OCI-LY7 (cell line): ENCODE data around the gene ATOSB. TPM values are rescaled to one million over a fixed set of nuclear protein-coding genes. Genes with fewer than 3 reads are reported as not detected.

ENCODE experiments used
- BruUV-seq: library from RNA; stranded (reverse); fragments of 400-500 nt; replicated peaks from 2 replicates; lab custom pipeline; 2021; lab: Mats Ljungman, UMichigan
- CTCF ChIA-PET: fragments of 300-600 bp; sonication (Branson Sonifier 250); formaldehyde crosslinking; loops from one replicate; lab custom pipeline; 2022; ENCODE audit warnings: antibody characterized with exemption; ENCODE audit not compliant: unreplicated experiment; lab: Charles Lee
- POLR2A ChIA-PET: fragments of 300-600 bp; sonication (Branson Sonifier 250); formaldehyde crosslinking; loops from one replicate; lab custom pipeline; 2022; ENCODE audit warnings: antibody characterized with exemption; lab: Charles Lee
- DNase-seq: peaks from one replicate; pipeline ENCODE4 v3.0.0-alpha.2; 2015; ENCODE audit warnings: low spot score
- H2AFZ ChIP-seq: fragments of 200-600 bp; sonication (generic), shearing (Covaris generic); 2 replicates; pipeline ENCODE4 v1.6.1; 2014; ENCODE audit warnings: mild to moderate bottlenecking, antibody characterized with exemption, low read length, moderate library complexity
- H3K27ac ChIP-seq: fragments of 200-600 bp; sonication (generic); 2 replicates; pipeline ENCODE4 v1.5.1; 2014; ENCODE audit warnings: mixed run types, low read depth, mild to moderate bottlenecking, moderate library complexity, low read length, inconsistent platforms; ENCODE audit not compliant: poor library complexity, severe bottlenecking
- H3K36me3 ChIP-seq: fragments of 200-600 bp; sonication (generic); 2 replicates; pipeline ENCODE4 v1.6.1; 2014; ENCODE audit warnings: mild to moderate bottlenecking, antibody characterized with exemption, low read length, moderate library complexity, mixed read lengths; ENCODE audit not compliant: insufficient read depth
- H3K4me1 ChIP-seq: fragments of 200-600 bp; sonication (generic); 2 replicates; pipeline ENCODE4 v1.5.1; 2014; ENCODE audit warnings: mild to moderate bottlenecking, low read length; ENCODE audit not compliant: insufficient read depth, poor library complexity, severe bottlenecking
- H3K4me2 ChIP-seq: fragments of 200-600 bp; sonication (generic); 2 replicates; pipeline ENCODE4 v1.6.1; 2014; ENCODE audit warnings: mild to moderate bottlenecking, low read length
- H3K4me3 ChIP-seq: fragments of 200-600 bp; sonication (generic); 2 replicates; pipeline ENCODE4 v1.5.1; 2014; ENCODE audit warnings: mild to moderate bottlenecking, low read depth, low read length; ENCODE audit not compliant: poor library complexity, severe bottlenecking
- H3K79me2 ChIP-seq: fragments of 200-600 bp; sonication (generic); 2 replicates; pipeline ENCODE4 v1.6.1; 2016; ENCODE audit warnings: low read depth, mild to moderate bottlenecking, low read length, moderate library complexity, mixed read lengths; ENCODE audit not compliant: insufficient read depth
- H3K9me2 ChIP-seq: fragments of 200-600 bp; sonication (generic); 2 replicates; pipeline ENCODE4 v1.6.1; 2016; ENCODE audit warnings: mild to moderate bottlenecking, low read length, mixed read lengths; ENCODE audit not compliant: insufficient read depth
- H3K9me3 ChIP-seq: fragments of 200-600 bp; sonication (generic); 2 replicates; pipeline ENCODE4 v1.6.1; 2014; ENCODE audit warnings: mild to moderate bottlenecking, mixed run types, low read length, mixed read lengths
- H4K20me1 ChIP-seq: fragments of 200-600 bp; sonication (generic); 2 replicates; pipeline ENCODE4 v1.6.1; 2014; ENCODE audit warnings: mild to moderate bottlenecking, antibody characterized with exemption, low read length, moderate library complexity, mixed read lengths; ENCODE audit not compliant: insufficient read depth
- EZH2phosphoT487 ChIP-seq: fragments of 200-600 bp; sonication (generic); IDR thresholded peaks from 2 replicates; pipeline ENCODE4 v1.6.1; 2018; ENCODE audit warnings: low read depth, borderline replicate concordance, mild to moderate bottlenecking, mixed run types, antibody characterized with exemption, low read length, moderate library complexity, mixed read lengths
- intact Hi-C: fragments of 100-400 bp; cut with micrococcal nuclease; formaldehyde crosslinking; loops from one replicate; pipeline ENCODE4 v1.10.0; 2022; ENCODE audit not compliant: unreplicated experiment
- total RNA-seq, 2 experiments: library from RNA; depleted of rRNA in 1 of 2; stranded (reverse); fragments of >200 nt in 1 of 2; shearing (Covaris generic) in 1 of 2; gene quantifications; 2 replicates each; pipeline ENCODE4 v1.2.3, GENCODE V29; 2014 to 2022
- TF ChIP-seq, protein P1 (sequence below): fragments of 200-600 bp; sonication (generic); conservative IDR thresholded peaks from 2 replicates; pipeline ENCODE4 v1.5.1; 2014; ENCODE audit warnings: mild to moderate bottlenecking, antibody characterized with exemption, low read length, moderate library complexity, mixed read lengths

ATOSB gene
- total RNA-seq, 2 experiments from 2014 or later = 1.4 to 4.7 TPM

DNA sequence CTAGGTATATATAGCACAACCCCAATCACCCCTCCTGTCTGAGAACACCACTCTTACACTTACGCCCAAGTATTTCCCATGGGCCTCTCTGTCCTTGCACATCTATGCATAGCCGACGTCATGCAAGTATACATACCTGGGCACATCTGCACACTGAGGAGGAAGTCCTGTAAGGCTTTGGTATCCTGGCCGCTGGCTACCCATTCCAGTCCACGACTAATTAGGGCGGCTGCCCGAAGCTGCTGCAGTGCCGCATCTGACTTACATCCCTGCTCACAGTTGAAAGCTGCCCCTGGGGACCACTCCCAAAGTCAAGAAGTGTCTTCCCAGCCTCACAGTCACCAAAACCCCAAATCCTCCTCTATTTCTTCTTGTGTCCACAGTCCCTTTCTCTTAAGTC lies 40.9 kb downstream of the ATOSB start:
- Histone ChIP-seq H3K36me3 (peaks cover 72% of the 10 kb centered on the region), H3K4me2 (no peak overlapping the region), H3K27ac (no peak overlapping the region), H4K20me1 (peaks cover 25% of the 10 kb centered on the region), H3K4me3 (no peak overlapping the region), H3K9me3 (no peaks in the 10 kb centered on the region), H3K9me2 (no peaks in the 10 kb centered on the region), H3K4me1 (peaks cover 33% of the 10 kb centered on the region), H2AFZ (no peak overlapping the region), H3K79me2 (peaks cover 40% of the 10 kb centered on the region)
- TF ChIP-seq, protein P1, sequence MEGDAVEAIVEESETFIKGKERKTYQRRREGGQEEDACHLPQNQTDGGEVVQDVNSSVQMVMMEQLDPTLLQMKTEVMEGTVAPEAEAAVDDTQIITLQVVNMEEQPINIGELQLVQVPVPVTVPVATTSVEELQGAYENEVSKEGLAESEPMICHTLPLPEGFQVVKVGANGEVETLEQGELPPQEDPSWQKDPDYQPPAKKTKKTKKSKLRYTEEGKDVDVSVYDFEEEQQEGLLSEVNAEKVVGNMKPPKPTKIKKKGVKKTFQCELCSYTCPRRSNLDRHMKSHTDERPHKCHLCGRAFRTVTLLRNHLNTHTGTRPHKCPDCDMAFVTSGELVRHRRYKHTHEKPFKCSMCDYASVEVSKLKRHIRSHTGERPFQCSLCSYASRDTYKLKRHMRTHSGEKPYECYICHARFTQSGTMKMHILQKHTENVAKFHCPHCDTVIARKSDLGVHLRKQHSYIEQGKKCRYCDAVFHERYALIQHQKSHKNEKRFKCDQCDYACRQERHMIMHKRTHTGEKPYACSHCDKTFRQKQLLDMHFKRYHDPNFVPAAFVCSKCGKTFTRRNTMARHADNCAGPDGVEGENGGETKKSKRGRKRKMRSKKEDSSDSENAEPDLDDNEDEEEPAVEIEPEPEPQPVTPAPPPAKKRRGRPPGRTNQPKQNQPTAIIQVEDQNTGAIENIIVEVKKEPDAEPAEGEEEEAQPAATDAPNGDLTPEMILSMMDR = no peak
- TF ChIP-seq EZH2phosphoT487 = no peak
- intact Hi-C loops = loop anchor here (10.0 kb wide), 2 partner anchors 530 to 660 kb away; partner anchors contain the start of genes CREB3, TESK1 and TLN1
- no peak for DNase-seq
- POLR2A ChIA-PET = no interaction called here
- CTCF ChIA-PET = no interaction called here
- no TSS peak for BruUV-seq

DNA sequence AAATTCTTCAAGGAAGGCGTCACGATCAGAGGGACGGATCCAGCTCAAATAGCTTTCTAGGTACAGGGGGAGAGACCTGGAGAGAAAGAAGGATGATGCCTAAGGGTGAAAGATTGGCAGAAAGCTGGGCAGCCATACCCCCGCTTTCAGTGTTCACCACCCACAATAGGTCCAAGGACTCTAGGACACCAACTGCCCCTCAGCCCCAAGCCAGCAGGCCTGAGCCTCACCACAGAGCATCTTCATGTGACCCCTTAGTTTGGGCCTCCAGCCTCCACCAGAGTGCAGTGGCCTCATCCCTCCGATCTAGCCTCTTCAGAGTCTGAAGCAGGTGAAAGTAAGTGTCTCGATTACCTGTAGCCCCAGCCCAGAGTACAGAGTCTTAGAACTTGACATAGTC lies 41.5 kb downstream of the ATOSB start:
- no peak overlapping the region for H3K4me3 ChIP-seq
- H3K9me2 ChIP-seq = no peaks in the 10 kb centered on the region
- CTCF ChIA-PET = no interaction called here
- H3K79me2 ChIP-seq = peaks cover 43% of the 10 kb centered on the region
- no TSS peak for BruUV-seq
- peaks cover 39% of the 10 kb centered on the region for H3K4me1 ChIP-seq
- TF ChIP-seq, protein P1 = no peak
- TF ChIP-seq EZH2phosphoT487 = no peak
- intact Hi-C loops = loop anchor here (10.0 kb wide), 2 partner anchors 531 to 661 kb away; partner anchors contain the start of genes CREB3, TESK1 and TLN1
- peaks cover 29% of the 10 kb centered on the region for H4K20me1 ChIP-seq
- POLR2A ChIA-PET = no interaction called here
- H3K9me3 ChIP-seq = no peaks in the 10 kb centered on the region
- no peak overlapping the region for H3K27ac ChIP-seq
- H3K36me3 ChIP-seq = peaks cover 79% of the 10 kb centered on the region
- no peak for DNase-seq
- no peak overlapping the region for H2AFZ ChIP-seq
- H3K4me2 ChIP-seq = no peak overlapping the region

DNA sequence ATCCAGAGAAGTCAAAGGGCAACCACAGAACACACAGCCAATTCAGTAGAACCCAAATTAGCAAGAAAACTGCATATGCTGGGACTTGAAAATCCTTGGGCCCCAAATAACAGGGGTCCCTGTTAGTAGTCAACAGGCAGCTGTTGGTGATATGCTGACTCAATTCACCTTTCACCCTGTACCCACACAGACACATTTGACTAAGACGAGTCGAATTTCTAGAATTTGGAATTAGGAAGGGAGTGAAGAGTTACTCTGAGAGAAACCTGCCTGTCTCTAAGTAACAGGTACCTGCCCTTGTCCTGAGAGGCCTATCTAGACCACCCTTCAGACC lies 42.4 kb downstream of the ATOSB start:
- ChIA-PET POLR2A (no interaction called here), CTCF (no interaction called here)
- DNase-seq = no peak
- Histone ChIP-seq H2AFZ (no peak overlapping the region), H3K4me1 (peaks cover 34% of the 10 kb centered on the region), H3K36me3 (peaks cover 87% of the 10 kb centered on the region), H3K4me2 (peak overlapping the region; percentile 55), H4K20me1 (peaks cover 31% of the 10 kb centered on the region), H3K79me2 (peaks cover 43% of the 10 kb centered on the region), H3K9me3 (no peaks in the 10 kb centered on the region), H3K27ac (peak overlapping the region; percentile 19), H3K4me3 (peak overlapping the region; percentile 92), H3K9me2 (no peaks in the 10 kb centered on the region)
- TF ChIP-seq, protein P1 = no peak
- no peak for TF ChIP-seq EZH2phosphoT487
- intact Hi-C loops = loop anchor here (10.0 kb wide), 2 partner anchors 532 to 662 kb away; partner anchors contain the start of genes CREB3, TESK1 and TLN1
- TSS peak; percentile 71 for BruUV-seq
